Esophagus muscularis mucosa (tissue), 4 donors: Measurements from ENCODE around the gene LAMA3. TPM values are rescaled to one million over a fixed set of nuclear protein-coding genes. Genes with fewer than 3 reads are reported as not detected.

ENCODE experiments used
- DNase-seq: peaks from one replicate; pipeline ENCODE4 v3.0.0-alpha.2; 2017; ENCODE audit errors: extremely low spot score
- H3K27ac ChIP-seq, 4 donors: fragments of 200-600 bp; sonication (generic); replicated peaks in 1 of 4; 1 replicate in 3 of 4; 2 replicates in 1 of 4; pipeline ENCODE4 v1.5.1; 2016 to 2019; ENCODE audit warnings: mild to moderate bottlenecking in 1 of 4
- H3K27me3 ChIP-seq, 4 donors: fragments of 200-600 bp; sonication (generic); one replicate each; pipeline versions ENCODE4 v1.5.1 to v1.6.0; 2016 to 2019
- H3K36me3 ChIP-seq, 4 donors: fragments of 200-600 bp; sonication (generic); one replicate each; pipeline ENCODE4 v1.5.1; 2016 to 2019
- H3K4me1 ChIP-seq, 4 donors: fragments of 200-600 bp; sonication (generic); one replicate each; pipeline ENCODE4 v1.5.1; 2016 to 2019
- H3K4me3 ChIP-seq, 4 donors: fragments of 200-600 bp; sonication (generic); 1 replicate in 2 of 4; 2 replicates in 2 of 4; pipeline ENCODE4 v1.5.1; 2016 to 2019; ENCODE audit warnings: mild to moderate bottlenecking in 4 of 4, moderate library complexity in 1 of 4
- H3K9me3 ChIP-seq, 4 donors: fragments of 200-600 bp; sonication (generic); 1 replicate in 3 of 4; 2 replicates in 1 of 4; pipeline ENCODE4 v1.5.1; 2016 to 2019
- CTCF ChIP-seq, 3 experiments: fragments of 200-600 bp in 2 of 3; fragments of 450-650 bp in 1 of 3; sonication (generic) in 2 of 3; IDR thresholded peaks; one replicate each; pipeline ENCODE4 v1.5.1; 2017 to 2019; ENCODE audit warnings: antibody characterized with exemption in 3 of 3, mild to moderate bottlenecking in 2 of 3, moderate library complexity in 1 of 3
- EP300 ChIP-seq: sonication (generic); formaldehyde crosslinking; IDR thresholded peaks from one replicate; pipeline ENCODE4 v1.6.1; 2017; ENCODE audit warnings: antibody characterized with exemption
- POLR2A ChIP-seq: fragments of 450-650 bp; IDR thresholded peaks from one replicate; pipeline ENCODE4 v1.6.1; 2017; ENCODE audit warnings: antibody characterized with exemption, moderate library complexity, mild to moderate bottlenecking, low read depth
- POLR2AphosphoS5 ChIP-seq, 2 donors: sonication (generic); formaldehyde crosslinking; IDR thresholded peaks; one replicate each; pipeline ENCODE4 v1.6.1; 2017; ENCODE audit warnings: antibody characterized with exemption in 2 of 2
- WGBS: methylation state at CpG from one replicate; pipeline ENCODE4 v1.1.5; 2018; 5-methylcytosine and 5-hydroxymethylcytosine counted together
- intact Hi-C: fragments of 100-400 bp; cut with DNase I; formaldehyde crosslinking; loops from one replicate; pipeline ENCODE4 v1.15.1; 2023
- total RNA-seq, 4 donors: library from RNA; depleted of rRNA; stranded (reverse); fragments of >200 nt; gene quantifications; one replicate each; pipeline versions ENCODE4 v1.1.0 to v1.2.1, GENCODE V29; 2016

LAMA3 gene
- total RNA-seq, 4 donors from 2014 or later = 7.5 to 12.9 (median 11.7) TPM

- DNase-seq = no peak
- peaks cover 7 to 24% (median 22%) of the 10 kb centered on the region in 4 donors for H3K4me1 ChIP-seq
- no peaks in the 10 kb centered on the region for H3K9me3 ChIP-seq
- H3K4me3 ChIP-seq = peak overlapping the region; percentile 67 to 85 (median 72)
- H3K36me3 ChIP-seq = no peaks in the 10 kb centered on the region
- H3K27me3 ChIP-seq = peaks cover 0 to 11% (median 0%) of the 10 kb centered on the region in 4 donors
- intact Hi-C loops = loop anchor here (5.0 to 10.0 kb wide), 2 partner anchors 68 to 125 kb away; no protein-coding TSS in a partner anchor
- peak overlapping the region; percentile 66 to 80 (median 69) for H3K27ac ChIP-seq
- no peak for TF ChIP-seq EP300
- TF ChIP-seq POLR2AphosphoS5 (IDR thresholded peaks at IDR 0.05) = no peak
- no peak for TF ChIP-seq POLR2A
- no peak for TF ChIP-seq CTCF (IDR thresholded peaks at IDR 0.05)
- WGBS = 11% methylated on average over 9 of the region's 85 CpGs
These were observed 607 bp downstream of the LAMA3 start for GRCh38 chr18:23689616-23690504.

GRCh38 chr18:23690505-23691068 lies 1.3 kb downstream of the LAMA3 start:
- H3K36me3 ChIP-seq = no peaks in the 10 kb centered on the region
- H3K4me3 ChIP-seq = peak overlapping the region; percentile 67 to 85 (median 72)
- peak overlapping the region in 1 of 4 donors; percentile 80 for H3K27ac ChIP-seq
- no peak for DNase-seq
- no peaks in the 10 kb centered on the region for H3K9me3 ChIP-seq
- peaks cover 0 to 11% (median 0%) of the 10 kb centered on the region in 4 donors for H3K27me3 ChIP-seq
- intact Hi-C loops = loop anchor here (10.0 kb wide), 1 partner anchor 124 kb away; no protein-coding TSS in a partner anchor
- WGBS = 69% methylated on average over 21 of the region's 21 CpGs
- TF ChIP-seq CTCF (IDR thresholded peaks at IDR 0.05) = no peak
- TF ChIP-seq POLR2A = no peak
- no peak for TF ChIP-seq EP300
- no peak for TF ChIP-seq POLR2AphosphoS5 (IDR thresholded peaks at IDR 0.05)
- H3K4me1 ChIP-seq = peaks cover 7 to 28% (median 25%) of the 10 kb centered on the region in 4 donors

- intact Hi-C loops = loop anchor here (10.0 kb wide), 1 partner anchor 121 kb away; no protein-coding TSS in a partner anchor
- no peaks in the 10 kb centered on the region for H3K36me3 ChIP-seq
- WGBS = 95% methylated on average over 2 of the region's 2 CpGs
These were observed 4.6 kb downstream of the LAMA3 start for GRCh38 chr18:23693846-23694245.

More at GRCh38 chr18:23693846-23694245, 4.6 kb downstream of the LAMA3 start:
- TF ChIP-seq EP300 = no peak
- TF ChIP-seq POLR2AphosphoS5 (IDR thresholded peaks at IDR 0.05) = no peak
- no peak for TF ChIP-seq POLR2A
- no peak for TF ChIP-seq CTCF (IDR thresholded peaks at IDR 0.05)
- no peak overlapping the region for H3K4me3 ChIP-seq
- H3K4me1 ChIP-seq = peaks cover 7 to 24% (median 20%) of the 10 kb centered on the region in 4 donors
- no peak overlapping the region for H3K27ac ChIP-seq
- H3K9me3 ChIP-seq = no peaks in the 10 kb centered on the region
- no peak for DNase-seq
- H3K27me3 ChIP-seq = peaks cover 0 to 11% (median 0%) of the 10 kb centered on the region in 4 donors
